Measurements from ENCODE around the gene PRAMEF13. TPM values are rescaled to one million over a fixed set of nuclear protein-coding genes. Genes with fewer than 3 reads are reported as not detected.
"Not testable (repeated sequence)": the region's sequence is repeated elsewhere in the genome, so short reads cannot be mapped to it uniquely, and the experiment has no call there.

The PRAMEF13 gene
- polyA plus RNA-seq, 1 donor (not counting 4 experiments of a cell fraction or from before 2014, with no cell fraction given), result not detected

GRCh38 chr1:13228343-13228781 lies 27.2 kb upstream of the PRAMEF13 start:
- no peak overlapping the region for H3K4me3 ChIP-seq (ENCODE audit: control insufficient read depth in 2 of 3, extremely low read depth in 1 of 3, insufficient read depth in 2 of 3, low read depth in 1 of 3, low read length in 3 of 3)
- H3K4me1 ChIP-seq (ENCODE audit: control insufficient read depth, extremely low read depth, insufficient read depth, low read length), result no peaks in the 10 kb centered on the region
- H2AFZ ChIP-seq (ENCODE audit: control insufficient read depth, low read length), result no peak overlapping the region
- H3K9me1 ChIP-seq (ENCODE audit: control insufficient read depth, extremely low read depth, insufficient read depth, low read length), result no peaks in the 10 kb centered on the region
- H4K20me1 ChIP-seq (ENCODE audit: control insufficient read depth, extremely low read depth, insufficient read depth, low read length), result no peaks in the 10 kb centered on the region
- TF ChIP-seq CTCF (optimal IDR thresholded peaks at IDR 0.05 in 1 of 3, IDR thresholded peaks at IDR 0.05 in 1 of 3, conservative IDR thresholded peaks at IDR 0.05 in 1 of 3; ENCODE audit: extremely low read depth in 1 of 3, insufficient read depth in 2 of 3, low read length in 3 of 3), result peak in 1 of 3 experiments; percentile 45
- no peak for TF ChIP-seq EZH2 (IDR thresholded peaks at IDR 0.05; ENCODE audit: low read length)
- no peak overlapping the region for H3K9ac ChIP-seq (ENCODE audit: control insufficient read depth, extremely low read depth, insufficient read depth, low read length)
- DNase-seq (ENCODE audit: low read depth, low spot score) (no peak), FAIRE-seq (no peak)
- H3K79me2 ChIP-seq (ENCODE audit: control insufficient read depth, insufficient read depth, low read length), result no peaks in the 10 kb centered on the region
- H3K4me2 ChIP-seq (ENCODE audit: control insufficient read depth, extremely low read depth, insufficient read depth, low read depth, low read length), result no peak overlapping the region
- no peaks in the 10 kb centered on the region for H3K27me3 ChIP-seq (ENCODE audit: control insufficient read depth, extremely low read depth, insufficient read depth, low read length)
- no peaks in the 10 kb centered on the region for H3K36me3 ChIP-seq (ENCODE audit: control insufficient read depth in 2 of 2, extremely low read depth in 1 of 2, insufficient read depth in 2 of 2, low read length in 2 of 2)
- dilution Hi-C loops (cut with MboI; ENCODE audit: extremely low pct_ligation_motif_present, low sequenced_read_pairs), result no loop called here
- no peak overlapping the region for H3K27ac ChIP-seq (ENCODE audit: control insufficient read depth, insufficient read depth, low read length)
- no peaks in the 10 kb centered on the region for H3K9me3 ChIP-seq (ENCODE audit: control insufficient read depth, low read depth, low read length)

- dilution Hi-C loops (cut with MboI; ENCODE audit: extremely low pct_ligation_motif_present, low sequenced_read_pairs); H3K27ac ChIP-seq (ENCODE audit: control insufficient read depth, insufficient read depth, low read length): not testable (repeated sequence)
These were observed 26.3 kb upstream of the PRAMEF13 start for GRCh38 chr1:13227271-13228055.

GRCh38 chr1:13225675-13226204 lies 24.5 kb upstream of the PRAMEF13 start, which contains the start of gene PRAMEF18:
TSS of gene PRAMEF18 (minus strand) at chr1:13226154. CDS start at chr1:13226106, 48 bp downstream.
- H3K4me1 ChIP-seq (ENCODE audit: control insufficient read depth, extremely low read depth, insufficient read depth, low read length); DNase-seq (ENCODE audit: low read depth, low spot score); H3K9me3 ChIP-seq (ENCODE audit: control insufficient read depth, low read depth, low read length); H3K9ac ChIP-seq (ENCODE audit: control insufficient read depth, extremely low read depth, insufficient read depth, low read length); H3K27ac ChIP-seq (ENCODE audit: control insufficient read depth, insufficient read depth, low read length); H3K4me2 ChIP-seq (ENCODE audit: control insufficient read depth, extremely low read depth, insufficient read depth, low read depth, low read length); FAIRE-seq; H3K79me2 ChIP-seq (ENCODE audit: control insufficient read depth, insufficient read depth, low read length); dilution Hi-C loops (cut with MboI; ENCODE audit: extremely low pct_ligation_motif_present, low sequenced_read_pairs); H3K36me3 ChIP-seq (ENCODE audit: control insufficient read depth in 2 of 2, extremely low read depth in 1 of 2, insufficient read depth in 2 of 2, low read length in 2 of 2); H2AFZ ChIP-seq (ENCODE audit: control insufficient read depth, low read length); H3K9me1 ChIP-seq (ENCODE audit: control insufficient read depth, extremely low read depth, insufficient read depth, low read length); H3K4me3 ChIP-seq (ENCODE audit: control insufficient read depth in 2 of 3, extremely low read depth in 1 of 3, insufficient read depth in 2 of 3, low read depth in 1 of 3, low read length in 3 of 3); H3K27me3 ChIP-seq (ENCODE audit: control insufficient read depth, extremely low read depth, insufficient read depth, low read length); H4K20me1 ChIP-seq (ENCODE audit: control insufficient read depth, extremely low read depth, insufficient read depth, low read length): not testable (repeated sequence)

More at GRCh38 chr1:13227271-13228055, 26.3 kb upstream of the PRAMEF13 start:
- not testable (repeated sequence) for H3K79me2 ChIP-seq (ENCODE audit: control insufficient read depth, insufficient read depth, low read length); H3K9me1 ChIP-seq (ENCODE audit: control insufficient read depth, extremely low read depth, insufficient read depth, low read length); H3K9ac ChIP-seq (ENCODE audit: control insufficient read depth, extremely low read depth, insufficient read depth, low read length); H2AFZ ChIP-seq (ENCODE audit: control insufficient read depth, low read length); H4K20me1 ChIP-seq (ENCODE audit: control insufficient read depth, extremely low read depth, insufficient read depth, low read length); H3K4me2 ChIP-seq (ENCODE audit: control insufficient read depth, extremely low read depth, insufficient read depth, low read depth, low read length); FAIRE-seq; H3K4me1 ChIP-seq (ENCODE audit: control insufficient read depth, extremely low read depth, insufficient read depth, low read length); DNase-seq (ENCODE audit: low read depth, low spot score); H3K27me3 ChIP-seq (ENCODE audit: control insufficient read depth, extremely low read depth, insufficient read depth, low read length); H3K9me3 ChIP-seq (ENCODE audit: control insufficient read depth, low read depth, low read length); H3K4me3 ChIP-seq (ENCODE audit: control insufficient read depth in 2 of 3, extremely low read depth in 1 of 3, insufficient read depth in 2 of 3, low read depth in 1 of 3, low read length in 3 of 3); H3K36me3 ChIP-seq (ENCODE audit: control insufficient read depth in 2 of 2, extremely low read depth in 1 of 2, insufficient read depth in 2 of 2, low read length in 2 of 2)

All from keratinocyte (primary cell).